ENCODE data around the gene MED15. TPM values are rescaled to one million over a fixed set of nuclear protein-coding genes. Genes with fewer than 3 reads are reported as not detected.

MED15 gene
- total RNA-seq, 1 experiment from 2014 or later = 59.3 TPM

DNA sequence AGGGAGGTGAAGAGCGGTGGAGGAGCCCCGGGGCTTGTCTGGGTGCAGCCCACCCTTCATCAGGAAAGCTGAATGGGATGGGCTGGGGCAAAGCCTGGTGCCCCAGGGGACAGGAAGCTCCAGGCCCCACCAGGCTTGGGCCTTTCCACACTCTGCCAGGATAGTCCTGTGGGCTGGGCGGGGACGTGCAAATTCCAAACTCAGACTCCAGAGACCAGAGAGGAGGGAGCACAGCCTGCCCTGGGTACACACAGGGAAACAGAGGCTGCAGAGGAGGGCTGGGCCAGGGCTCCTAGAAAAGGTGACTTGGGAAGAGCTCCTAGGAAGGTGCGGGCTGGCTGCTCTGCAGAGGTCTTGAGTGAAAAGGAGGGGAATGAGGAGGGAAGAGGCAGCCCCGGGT, 124.7 kb downstream of the MED15 start:
- H3K36me3 ChIP-seq (ENCODE audit: control insufficient read depth, insufficient read depth, low read length) = no peaks in the 10 kb centered on the region
- TF ChIP-seq, protein P1, sequence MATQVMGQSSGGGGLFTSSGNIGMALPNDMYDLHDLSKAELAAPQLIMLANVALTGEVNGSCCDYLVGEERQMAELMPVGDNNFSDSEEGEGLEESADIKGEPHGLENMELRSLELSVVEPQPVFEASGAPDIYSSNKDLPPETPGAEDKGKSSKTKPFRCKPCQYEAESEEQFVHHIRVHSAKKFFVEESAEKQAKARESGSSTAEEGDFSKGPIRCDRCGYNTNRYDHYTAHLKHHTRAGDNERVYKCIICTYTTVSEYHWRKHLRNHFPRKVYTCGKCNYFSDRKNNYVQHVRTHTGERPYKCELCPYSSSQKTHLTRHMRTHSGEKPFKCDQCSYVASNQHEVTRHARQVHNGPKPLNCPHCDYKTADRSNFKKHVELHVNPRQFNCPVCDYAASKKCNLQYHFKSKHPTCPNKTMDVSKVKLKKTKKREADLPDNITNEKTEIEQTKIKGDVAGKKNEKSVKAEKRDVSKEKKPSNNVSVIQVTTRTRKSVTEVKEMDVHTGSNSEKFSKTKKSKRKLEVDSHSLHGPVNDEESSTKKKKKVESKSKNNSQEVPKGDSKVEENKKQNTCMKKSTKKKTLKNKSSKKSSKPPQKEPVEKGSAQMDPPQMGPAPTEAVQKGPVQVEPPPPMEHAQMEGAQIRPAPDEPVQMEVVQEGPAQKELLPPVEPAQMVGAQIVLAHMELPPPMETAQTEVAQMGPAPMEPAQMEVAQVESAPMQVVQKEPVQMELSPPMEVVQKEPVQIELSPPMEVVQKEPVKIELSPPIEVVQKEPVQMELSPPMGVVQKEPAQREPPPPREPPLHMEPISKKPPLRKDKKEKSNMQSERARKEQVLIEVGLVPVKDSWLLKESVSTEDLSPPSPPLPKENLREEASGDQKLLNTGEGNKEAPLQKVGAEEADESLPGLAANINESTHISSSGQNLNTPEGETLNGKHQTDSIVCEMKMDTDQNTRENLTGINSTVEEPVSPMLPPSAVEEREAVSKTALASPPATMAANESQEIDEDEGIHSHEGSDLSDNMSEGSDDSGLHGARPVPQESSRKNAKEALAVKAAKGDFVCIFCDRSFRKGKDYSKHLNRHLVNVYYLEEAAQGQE (IDR thresholded peaks at IDR 0.05; ENCODE audit: insufficient read depth in 1 of 2, low read depth in 2 of 2, low read length in 1 of 2) = no peak
- TF ChIP-seq CTCF (IDR thresholded peaks at IDR 0.05) (no peak), SIN3A (IDR thresholded peaks at IDR 0.05; ENCODE audit: borderline replicate concordance, insufficient read depth, low read depth, low read length) (no peak), TCF7L2 (IDR thresholded peaks at IDR 0.05; ENCODE audit: low read depth, low read length) (no peak), POLR2AphosphoS5 (IDR thresholded peaks at IDR 0.05; ENCODE audit: low read depth, low read length) (no peak)

GRCh38 chr22:20632518-20632917, 125.1 kb downstream of the MED15 start:
- H3K4me3 ChIP-seq (ENCODE audit: low read depth in 2 of 2, low read length in 2 of 2) = no peak overlapping the region
- ChIA-PET POLR2A (no interaction called here), CTCF (no interaction called here)
- H3K36me3 ChIP-seq (ENCODE audit: control insufficient read depth, insufficient read depth, low read length) = no peaks in the 10 kb centered on the region
- no peak overlapping the region for H3K27ac ChIP-seq (ENCODE audit: low read length)
- no peak for ATAC-seq
- DNase-seq (ENCODE audit: low read depth, low spot score) = no peak
- H3K9me3 ChIP-seq (ENCODE audit: control insufficient read depth, insufficient read depth, low read depth, low read length) = no peaks in the 10 kb centered on the region
- no TSS peak for BruUV-seq (replicated peaks)
- in situ Hi-C loops (cut with HindIII; ENCODE audit: low pct_unique_long_range_greater_than_20kb, low sequenced_read_pairs) (no loop called here), intact Hi-C loops (cut with micrococcal nuclease; ENCODE audit: unreplicated experiment) (no loop called here)
- peaks cover 2% of the 10 kb centered on the region for H3K27me3 ChIP-seq (ENCODE audit: control insufficient read depth, insufficient read depth, low read length)
- TF ChIP-seq SIN3A (IDR thresholded peaks at IDR 0.05; ENCODE audit: borderline replicate concordance, insufficient read depth, low read depth, low read length) = no peak
- no peak for TF ChIP-seq POLR2AphosphoS5 (IDR thresholded peaks at IDR 0.05; ENCODE audit: low read depth, low read length)
- TF ChIP-seq CTCF (IDR thresholded peaks at IDR 0.05) = no peak
- TF ChIP-seq, protein P1 (IDR thresholded peaks at IDR 0.05; ENCODE audit: insufficient read depth in 1 of 2, low read depth in 2 of 2, low read length in 1 of 2) = no peak
- no peak for TF ChIP-seq TCF7L2 (IDR thresholded peaks at IDR 0.05; ENCODE audit: low read depth, low read length)
- no peaks in the 10 kb centered on the region for H3K4me1 ChIP-seq (ENCODE audit: control insufficient read depth, insufficient read depth, low read length)

More for the DNA sequence above, 124.7 kb downstream of the MED15 start:
- no peak for DNase-seq (ENCODE audit: low read depth, low spot score)
- intact Hi-C loops (cut with micrococcal nuclease; ENCODE audit: unreplicated experiment) (no loop called here), in situ Hi-C loops (cut with HindIII; ENCODE audit: low pct_unique_long_range_greater_than_20kb, low sequenced_read_pairs) (no loop called here)
- no TSS peak for BruUV-seq (replicated peaks)
- no peak overlapping the region for H3K27ac ChIP-seq (ENCODE audit: low read length)
- ChIA-PET POLR2A (no interaction called here), CTCF (no interaction called here)
- H3K4me3 ChIP-seq (ENCODE audit: low read depth in 2 of 2, low read length in 2 of 2) = no peak overlapping the region
- H3K27me3 ChIP-seq (ENCODE audit: control insufficient read depth, insufficient read depth, low read length) = no peaks in the 10 kb centered on the region; the same call in 1 of the 2 replicates
- ATAC-seq = no peak
- no peaks in the 10 kb centered on the region for H3K9me3 ChIP-seq (ENCODE audit: control insufficient read depth, insufficient read depth, low read depth, low read length)
- H3K4me1 ChIP-seq (ENCODE audit: control insufficient read depth, insufficient read depth, low read length) = no peaks in the 10 kb centered on the region
